Liver (tissue), 3 donors: ENCODE results near the gene CHRNA5.

ENCODE experiments used
- EGR1 ChIP-seq, 2 donors: IDR thresholded peaks; 2 replicates each; pipeline ENCODE4 v1.6.1; 2016 to 2018; ENCODE audit warnings: antibody characterized with exemption in 2 of 2, low read depth in 2 of 2
- FOXA1 ChIP-seq: IDR thresholded peaks from 2 replicates; pipeline ENCODE4 v1.6.1; 2016; ENCODE audit warnings: antibody characterized with exemption
- GABPA ChIP-seq, 2 donors: IDR thresholded peaks in 1 of 2; conservative IDR thresholded peaks in 1 of 2; 2 replicates each; pipeline ENCODE4 v1.6.1; 2016; ENCODE audit warnings: antibody characterized with exemption in 2 of 2, mild to moderate bottlenecking in 1 of 2, moderate library complexity in 1 of 2
- JUND ChIP-seq, 2 donors: IDR thresholded peaks; 2 replicates each; pipeline ENCODE4 v1.6.1; 2016; ENCODE audit warnings: antibody characterized with exemption in 2 of 2
- RAD21 ChIP-seq, 2 donors: IDR thresholded peaks; 2 replicates each; pipeline ENCODE4 v1.6.1; 2016; ENCODE audit warnings: antibody characterized with exemption in 2 of 2, mild to moderate bottlenecking in 2 of 2
- SP1 ChIP-seq: IDR thresholded peaks from 2 replicates; pipeline ENCODE4 v1.6.1; 2018; ENCODE audit warnings: antibody characterized with exemption, mild to moderate bottlenecking
- YY1 ChIP-seq: IDR thresholded peaks from 2 replicates; pipeline ENCODE4 v1.6.1; 2016; ENCODE audit warnings: antibody characterized with exemption, mild to moderate bottlenecking
- TF ChIP-seq, protein P1 (sequence below): IDR thresholded peaks from 2 replicates; pipeline ENCODE4 v1.6.1; 2016; ENCODE audit warnings: antibody characterized with exemption
- TF ChIP-seq, protein P2 (sequence below): IDR thresholded peaks from 2 replicates; pipeline ENCODE4 v1.6.1; 2016; ENCODE audit warnings: antibody characterized with exemption
- TF ChIP-seq, protein P3 (sequence below): fragments of 150-350 bp; IDR thresholded peaks from 2 replicates; pipeline ENCODE4 v1.5.1; 2017; ENCODE audit warnings: improper control_type of control experiment, low read depth, low read length; ENCODE audit not compliant: missing input control
- donor health status: healthy.
- donor health status: healthy.

DNA sequence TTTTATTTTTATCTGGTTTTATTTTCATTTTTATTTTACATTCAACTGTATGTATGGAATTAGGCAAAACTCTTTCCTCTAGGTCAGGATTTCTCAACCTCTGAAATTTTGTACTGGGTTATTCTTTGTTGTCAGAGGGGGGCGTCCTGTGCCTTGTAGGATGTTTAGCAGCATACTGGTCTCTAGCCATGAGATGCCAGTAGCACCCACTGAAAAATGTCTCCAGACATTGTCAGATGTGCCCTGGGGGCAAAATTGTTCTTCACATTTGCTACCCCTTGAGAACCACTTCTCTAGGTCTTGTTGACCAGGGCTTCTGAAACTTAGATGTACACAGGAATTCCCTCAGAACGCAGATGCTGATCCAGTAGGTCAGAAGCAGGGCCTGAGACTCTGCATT, 5.4 kb downstream of the CHRNA5 start:
- TF ChIP-seq, protein P1, sequence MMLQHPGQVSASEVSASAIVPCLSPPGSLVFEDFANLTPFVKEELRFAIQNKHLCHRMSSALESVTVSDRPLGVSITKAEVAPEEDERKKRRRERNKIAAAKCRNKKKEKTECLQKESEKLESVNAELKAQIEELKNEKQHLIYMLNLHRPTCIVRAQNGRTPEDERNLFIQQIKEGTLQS = no peak
- TF ChIP-seq FOXA1 (no peak), EGR1 (IDR thresholded peaks at IDR 0.05; ENCODE audit: low read depth in 2 of 2) (no peak), YY1 (no peak), JUND (IDR thresholded peaks at IDR 0.05) (no peak), SP1 (no peak), RAD21 (IDR thresholded peaks at IDR 0.05) (no peak), GABPA (IDR thresholded peaks at IDR 0.05 in 1 of 2, conservative IDR thresholded peaks at IDR 0.05 in 1 of 2) (no peak)
- TF ChIP-seq, protein P2, sequence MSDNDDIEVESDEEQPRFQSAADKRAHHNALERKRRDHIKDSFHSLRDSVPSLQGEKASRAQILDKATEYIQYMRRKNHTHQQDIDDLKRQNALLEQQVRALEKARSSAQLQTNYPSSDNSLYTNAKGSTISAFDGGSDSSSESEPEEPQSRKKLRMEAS = no peak
- TF ChIP-seq, protein P3, sequence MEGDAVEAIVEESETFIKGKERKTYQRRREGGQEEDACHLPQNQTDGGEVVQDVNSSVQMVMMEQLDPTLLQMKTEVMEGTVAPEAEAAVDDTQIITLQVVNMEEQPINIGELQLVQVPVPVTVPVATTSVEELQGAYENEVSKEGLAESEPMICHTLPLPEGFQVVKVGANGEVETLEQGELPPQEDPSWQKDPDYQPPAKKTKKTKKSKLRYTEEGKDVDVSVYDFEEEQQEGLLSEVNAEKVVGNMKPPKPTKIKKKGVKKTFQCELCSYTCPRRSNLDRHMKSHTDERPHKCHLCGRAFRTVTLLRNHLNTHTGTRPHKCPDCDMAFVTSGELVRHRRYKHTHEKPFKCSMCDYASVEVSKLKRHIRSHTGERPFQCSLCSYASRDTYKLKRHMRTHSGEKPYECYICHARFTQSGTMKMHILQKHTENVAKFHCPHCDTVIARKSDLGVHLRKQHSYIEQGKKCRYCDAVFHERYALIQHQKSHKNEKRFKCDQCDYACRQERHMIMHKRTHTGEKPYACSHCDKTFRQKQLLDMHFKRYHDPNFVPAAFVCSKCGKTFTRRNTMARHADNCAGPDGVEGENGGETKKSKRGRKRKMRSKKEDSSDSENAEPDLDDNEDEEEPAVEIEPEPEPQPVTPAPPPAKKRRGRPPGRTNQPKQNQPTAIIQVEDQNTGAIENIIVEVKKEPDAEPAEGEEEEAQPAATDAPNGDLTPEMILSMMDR = no peak
